H9 (cell line): ENCODE data around the gene GLCE. TPM values are rescaled to one million over a fixed set of nuclear protein-coding genes. Genes with fewer than 3 reads are reported as not detected.

Experiments used
- DNase-seq: peaks from one replicate; pipeline ENCODE4 v3.0.0-alpha.2; 2017
- H2AFZ ChIP-seq: one replicate; pipeline ENCODE4 v1.6.1; 2013; ENCODE audit warnings: mild to moderate bottlenecking, low read length, control low read depth, moderate library complexity
- H2AK5ac ChIP-seq: 2 replicates; pipeline ENCODE4 v1.6.1; 2013; ENCODE audit warnings: low read length, control low read depth, mixed read lengths; ENCODE audit not compliant: insufficient read length
- H2BK120ac ChIP-seq: one replicate; pipeline ENCODE4 v1.6.1; 2013; ENCODE audit warnings: low read depth, mild to moderate bottlenecking, low read length, control low read depth, inconsistent platforms; ENCODE audit not compliant: poor library complexity, severe bottlenecking
- H2BK12ac ChIP-seq: 2 replicates; pipeline ENCODE4 v1.6.1; 2013; ENCODE audit warnings: low read length, control low read depth, mixed read lengths, low read depth; ENCODE audit not compliant: insufficient read length
- H2BK15ac ChIP-seq: 2 replicates; pipeline ENCODE4 v1.6.1; 2013; ENCODE audit warnings: low read depth, low read length, control low read depth
- H2BK20ac ChIP-seq: one replicate; pipeline ENCODE4 v1.6.1; 2013; ENCODE audit warnings: low read depth, mild to moderate bottlenecking, low read length, control low read depth, inconsistent platforms; ENCODE audit not compliant: poor library complexity, severe bottlenecking
- H2BK5ac ChIP-seq: 2 replicates; pipeline ENCODE4 v1.6.1; 2013; ENCODE audit warnings: low read length, control low read depth, mixed read lengths; ENCODE audit not compliant: insufficient read length
- H3K14ac ChIP-seq: 2 replicates; pipeline ENCODE4 v1.6.1; 2013; ENCODE audit warnings: low read length, control low read depth; ENCODE audit not compliant: insufficient read depth
- H3K18ac ChIP-seq: 2 replicates; pipeline ENCODE4 v1.6.1; 2013; ENCODE audit warnings: low read depth, mild to moderate bottlenecking, mixed read lengths, low read length, control low read depth; ENCODE audit not compliant: insufficient read length
- H3K23ac ChIP-seq: 2 replicates; pipeline ENCODE4 v1.6.1; 2013; ENCODE audit warnings: low read length, control low read depth, mixed read lengths, low read depth; ENCODE audit not compliant: insufficient read length
- H3K23me2 ChIP-seq: 2 replicates; pipeline ENCODE4 v1.6.1; 2013; ENCODE audit warnings: low read depth, mild to moderate bottlenecking, mixed read lengths, low read length, control low read depth; ENCODE audit not compliant: insufficient read length, poor library complexity, severe bottlenecking
- H3K27ac ChIP-seq: 2 replicates; pipeline ENCODE4 v1.5.1; 2013; ENCODE audit warnings: low read length, control low read depth, mixed read lengths, low read depth; ENCODE audit not compliant: insufficient read length
- H3K27me3 ChIP-seq: 2 replicates; pipeline ENCODE4 v1.6.1; 2013; ENCODE audit warnings: low read length, control low read depth, inconsistent platforms; ENCODE audit not compliant: insufficient read depth
- H3K4ac ChIP-seq: 2 replicates; pipeline ENCODE4 v1.6.1; 2013; ENCODE audit warnings: low read depth, mild to moderate bottlenecking, control low read depth, inconsistent platforms, low read length, moderate library complexity
- H3K4me1 ChIP-seq: 2 replicates; pipeline ENCODE4 v1.6.1; 2013; ENCODE audit warnings: low read length, control low read depth, inconsistent platforms; ENCODE audit not compliant: insufficient read depth
- H3K4me2 ChIP-seq: 2 replicates; pipeline ENCODE4 v1.6.1; 2013; ENCODE audit warnings: low read length, control low read depth, mixed read lengths; ENCODE audit not compliant: insufficient read length, insufficient read depth
- H3K56ac ChIP-seq: 2 replicates; pipeline ENCODE4 v1.6.1; 2013; ENCODE audit warnings: low read depth, mild to moderate bottlenecking, mixed read lengths, low read length, control low read depth; ENCODE audit not compliant: insufficient read length
- H3K79me1 ChIP-seq: 2 replicates; pipeline ENCODE4 v1.6.1; 2013; ENCODE audit warnings: low read depth, mild to moderate bottlenecking, moderate library complexity, low read length, control low read depth, inconsistent platforms; ENCODE audit not compliant: insufficient read depth, poor library complexity, severe bottlenecking
- H3K79me2 ChIP-seq: 2 replicates; pipeline ENCODE4 v1.6.1; 2013; ENCODE audit warnings: low read length, control low read depth, inconsistent platforms; ENCODE audit not compliant: insufficient read depth
- H3K9ac ChIP-seq: 2 replicates; pipeline ENCODE4 v1.6.1; 2013; ENCODE audit warnings: low read length, control low read depth, mixed read lengths; ENCODE audit not compliant: insufficient read length; ENCODE audit errors: extremely low read depth
- H3K9me3 ChIP-seq: one replicate; pipeline ENCODE4 v1.6.1; 2013; ENCODE audit warnings: low read depth, low read length, inconsistent platforms; ENCODE audit not compliant: control insufficient read depth
- H3T11ph ChIP-seq: one replicate; pipeline ENCODE4 v1.6.1; 2013; ENCODE audit warnings: mild to moderate bottlenecking, low read length, control low read depth, inconsistent platforms
- H4K20me1 ChIP-seq: one replicate; pipeline ENCODE4 v1.6.1; 2013; ENCODE audit not compliant: control insufficient read depth, insufficient read length, insufficient read depth
- H4K5ac ChIP-seq: 2 replicates; pipeline ENCODE4 v1.6.1; 2013; ENCODE audit warnings: low read depth, mild to moderate bottlenecking, mixed read lengths, low read length, control low read depth; ENCODE audit not compliant: insufficient read length
- H4K8ac ChIP-seq: replicated peaks from 2 replicates; pipeline ENCODE4 v1.6.1; 2013; ENCODE audit warnings: low read length, control low read depth, mixed read lengths, low read depth; ENCODE audit not compliant: insufficient read length
- H4K91ac ChIP-seq: 2 replicates; pipeline ENCODE4 v1.6.1; 2013; ENCODE audit warnings: low read depth, mild to moderate bottlenecking, moderate library complexity, mixed read lengths, low read length, control low read depth; ENCODE audit not compliant: insufficient read length
- H3K27ac Mint-ChIP-seq, 3 experiments: 2 replicates in 2 of 3; 3 replicates in 1 of 3; pipeline ENCODE4 v1.8.0; 2020 to 2021; ENCODE audit warnings: mixed read lengths in 3 of 3, mild to moderate bottlenecking in 1 of 3, moderate library complexity in 1 of 3
- H3K27me3 Mint-ChIP-seq: 2 replicates; pipeline ENCODE4 v1.8.0; 2021; ENCODE audit warnings: low read depth, mild to moderate bottlenecking, moderate library complexity, mixed read lengths
- H3K36me3 Mint-ChIP-seq, 3 experiments: 2 replicates in 2 of 3; 3 replicates in 1 of 3; pipeline ENCODE4 v1.8.0; 2020 to 2021; ENCODE audit warnings: low read depth in 3 of 3, mixed read lengths in 3 of 3; ENCODE audit not compliant: insufficient read depth in 1 of 3
- H3K4me1 Mint-ChIP-seq, 2 experiments: 2 replicates each; pipeline ENCODE4 v1.8.0; 2020; ENCODE audit warnings: mixed read lengths in 2 of 2
- H3K4me3 Mint-ChIP-seq, 2 experiments: 2 replicates in 1 of 2; 3 replicates in 1 of 2; pipeline ENCODE4 v1.8.0; 2020 to 2021; ENCODE audit warnings: mild to moderate bottlenecking in 2 of 2, mixed read lengths in 2 of 2, moderate library complexity in 1 of 2
- H3K9me3 Mint-ChIP-seq, 2 experiments: 2 replicates in 1 of 2; 3 replicates in 1 of 2; pipeline ENCODE4 v1.8.0; 2020; ENCODE audit warnings: mild to moderate bottlenecking in 2 of 2, mixed read lengths in 2 of 2, moderate library complexity in 1 of 2
- CTCF ChIP-seq: fragments of 200-600 bp; sonication (generic); conservative IDR thresholded peaks from 3 replicates; pipeline ENCODE4 v1.8.0; 2021; ENCODE audit warnings: antibody characterized with exemption, mild to moderate bottlenecking
- WGBS: extraction: QIAGEN DNeasy Blood & Tissue Kit; methylation state at CpG from one replicate; pipeline ENCODE4 v1.1.7; 2013; ENCODE audit warnings: missing lambda C conversion rate, low lambda C conversion rate, mixed read lengths; ENCODE audit not compliant: insufficient read length; ENCODE audit errors: extremely low coverage; 5-methylcytosine and 5-hydroxymethylcytosine counted together
- total RNA-seq: library from RNA; stranded (reverse); gene quantifications from 2 replicates; pipeline ENCODE4 v1.2.1, GENCODE V29; 2021

Gene GLCE
- total RNA-seq, 1 experiment from 2014 or later: 12.2 TPM

DNA sequence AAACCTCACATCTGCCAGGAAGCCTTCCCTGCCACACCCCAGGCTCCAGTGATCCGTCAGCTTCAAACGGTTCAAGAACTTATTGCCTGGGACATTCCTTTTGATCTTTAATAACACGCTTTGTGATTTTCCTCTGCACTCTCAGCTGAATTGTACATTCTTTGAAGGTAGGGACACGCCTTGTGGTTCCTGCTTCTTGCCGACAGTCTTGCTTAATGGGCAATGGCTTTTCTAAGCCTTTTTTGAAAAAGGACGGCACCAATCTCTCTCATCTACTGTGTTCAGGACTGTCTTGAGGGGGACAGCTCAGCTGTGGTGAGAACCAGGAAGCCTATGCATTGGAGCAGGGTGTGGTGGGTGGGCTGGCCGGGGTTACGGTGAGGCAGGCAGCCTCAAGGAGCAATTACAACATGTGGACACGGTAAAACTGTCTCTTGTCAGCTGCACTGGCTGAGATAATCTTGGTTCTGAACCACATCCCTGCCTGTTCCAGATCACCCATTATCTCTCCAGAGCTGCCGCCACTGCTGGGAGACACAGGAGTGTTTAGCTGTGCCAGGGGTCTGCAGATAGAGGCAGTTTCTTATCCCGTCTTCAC, 46.0 kb upstream of the GLCE start:
- no peak overlapping the region for H3T11ph ChIP-seq
- H4K20me1 ChIP-seq: no peaks in the 10 kb centered on the region
- H2BK120ac ChIP-seq: no peak overlapping the region
- H3K36me3 Mint-ChIP-seq: peaks cover 0 to 3% (median 0%) of the 10 kb centered on the region in 3 experiments; a peak in 2 of 7 replicates
- H3K4me1 ChIP-seq: peaks cover 22% of the 10 kb centered on the region
- no peak overlapping the region for H3K27ac ChIP-seq
- H3K9me3 Mint-ChIP-seq: no peaks in the 10 kb centered on the region; a peak in 1 of 5 replicates
- H3K23me2 ChIP-seq: peaks cover 3% of the 10 kb centered on the region
- H3K9ac ChIP-seq: no peak overlapping the region
- peaks cover 4% of the 10 kb centered on the region; the same call in 1 of the 2 replicates for H3K27me3 ChIP-seq
- H2AK5ac ChIP-seq: no peak overlapping the region
- TF ChIP-seq CTCF: no peak
- no peak overlapping the region for H3K14ac ChIP-seq
- peaks cover 46 to 51% of the 10 kb centered on the region in 2 experiments for H3K4me1 Mint-ChIP-seq
- no peaks in the 10 kb centered on the region for H3K79me1 ChIP-seq
- H4K5ac ChIP-seq: no peak overlapping the region
- WGBS: no CpG with 5 or more reads among the region's 11 CpGs
- peaks cover 82% of the 10 kb centered on the region for H3K27me3 Mint-ChIP-seq
- H3K4me2 ChIP-seq: no peak overlapping the region
- no peak overlapping the region for H2BK20ac ChIP-seq
- no peak overlapping the region for H3K56ac ChIP-seq
- no peak overlapping the region for H3K27ac Mint-ChIP-seq
- no peak overlapping the region for H3K18ac ChIP-seq
- no peak for DNase-seq
- no peaks in the 10 kb centered on the region for H3K79me2 ChIP-seq
- no peak overlapping the region for H3K4me3 Mint-ChIP-seq
- H2BK5ac ChIP-seq: no peak overlapping the region
- H2AFZ ChIP-seq: no peak overlapping the region
- H2BK15ac ChIP-seq: no peak overlapping the region
- H4K91ac ChIP-seq: no peak overlapping the region
- H3K23ac ChIP-seq: no peak overlapping the region
- H2BK12ac ChIP-seq: no peak overlapping the region
- no peak overlapping the region for H3K4ac ChIP-seq
- no peaks in the 10 kb centered on the region for H3K9me3 ChIP-seq
- no peak overlapping the region for H4K8ac ChIP-seq
